ENCODE measurements around the gene RPS6KA2. TPM values are rescaled to one million over a fixed set of nuclear protein-coding genes. Genes with fewer than 3 reads are reported as not detected.
"Not testable (repeated sequence)": the region's sequence is repeated elsewhere in the genome, so short reads cannot be mapped to it uniquely, and the experiment has no call there.

Gene RPS6KA2
- total RNA-seq, 1 donor from 2014 or later, result 37.5 TPM

GRCh38 chr6:166369782-166370181, 257.3 kb downstream of the RPS6KA2 start:
- no peak for TF ChIP-seq CTCF (IDR thresholded peaks at IDR 0.05; ENCODE audit: unreplicated experiment)
- no peak for DNase-seq (ENCODE audit: low spot score, unreplicated experiment)
- Mint-ChIP-seq H3K27me3 (no peaks in the 10 kb centered on the region), H3K27ac (no peak overlapping the region), H3K36me3 (ENCODE audit: insufficient read depth) (peaks cover 2% of the 10 kb centered on the region), H3K4me1 (ENCODE audit: low read depth) (no peaks in the 10 kb centered on the region), H3K4me3 (ENCODE audit: low read depth) (no peak overlapping the region), H3K9me3 (ENCODE audit: low read depth) (no peaks in the 10 kb centered on the region)

GRCh38 chr6:166366921-166367320, 260.1 kb downstream of the RPS6KA2 start:
- TF ChIP-seq CTCF (IDR thresholded peaks at IDR 0.05; ENCODE audit: unreplicated experiment), result no peak
- Mint-ChIP-seq H3K4me3 (ENCODE audit: low read depth) (no peak overlapping the region), H3K36me3 (ENCODE audit: insufficient read depth) (peaks cover 5% of the 10 kb centered on the region), H3K9me3 (ENCODE audit: low read depth) (no peaks in the 10 kb centered on the region), H3K27ac (no peak overlapping the region), H3K27me3 (no peaks in the 10 kb centered on the region), H3K4me1 (ENCODE audit: low read depth) (no peaks in the 10 kb centered on the region)
- DNase-seq (ENCODE audit: low spot score, unreplicated experiment), result no peak

- DNase-seq (ENCODE audit: low spot score, unreplicated experiment), result no peak
- Mint-ChIP-seq H3K27ac (no peak overlapping the region), H3K36me3 (ENCODE audit: insufficient read depth) (peaks cover 5% of the 10 kb centered on the region), H3K27me3 (no peaks in the 10 kb centered on the region), H3K4me3 (ENCODE audit: low read depth) (no peak overlapping the region), H3K9me3 (ENCODE audit: low read depth) (no peaks in the 10 kb centered on the region), H3K4me1 (ENCODE audit: low read depth) (no peaks in the 10 kb centered on the region)
- no peak for TF ChIP-seq CTCF (IDR thresholded peaks at IDR 0.05; ENCODE audit: unreplicated experiment)
These were observed 261.2 kb downstream of the RPS6KA2 start for GRCh38 chr6:166365806-166366205.

- H3K4me1 Mint-ChIP-seq (ENCODE audit: low read depth), result no peaks in the 10 kb centered on the region
- H3K27ac Mint-ChIP-seq, result no peak overlapping the region
- H3K4me3 Mint-ChIP-seq (ENCODE audit: low read depth), result no peak overlapping the region
- TF ChIP-seq CTCF (IDR thresholded peaks at IDR 0.05; ENCODE audit: unreplicated experiment), result no peak
- no peaks in the 10 kb centered on the region for H3K9me3 Mint-ChIP-seq (ENCODE audit: low read depth)
- peaks cover 5% of the 10 kb centered on the region for H3K36me3 Mint-ChIP-seq (ENCODE audit: insufficient read depth)
- DNase-seq (ENCODE audit: low spot score, unreplicated experiment), result no peak
- H3K27me3 Mint-ChIP-seq, result no peaks in the 10 kb centered on the region
These were observed 261.8 kb downstream of the RPS6KA2 start for GRCh38 chr6:166365221-166365620.

GRCh38 chr6:166364456-166364855, 262.6 kb downstream of the RPS6KA2 start:
- Mint-ChIP-seq H3K27ac (no peak overlapping the region), H3K36me3 (ENCODE audit: insufficient read depth) (peaks cover 5% of the 10 kb centered on the region), H3K4me1 (ENCODE audit: low read depth) (no peaks in the 10 kb centered on the region), H3K4me3 (ENCODE audit: low read depth) (no peak overlapping the region), H3K9me3 (ENCODE audit: low read depth) (no peaks in the 10 kb centered on the region), H3K27me3 (peaks cover 4% of the 10 kb centered on the region)
- no peak for DNase-seq (ENCODE audit: low spot score, unreplicated experiment)
- no peak for TF ChIP-seq CTCF (IDR thresholded peaks at IDR 0.05; ENCODE audit: unreplicated experiment)

- not testable (repeated sequence) for H3K4me3 Mint-ChIP-seq (ENCODE audit: low read depth); H3K27ac Mint-ChIP-seq; H3K9me3 Mint-ChIP-seq (ENCODE audit: low read depth); H3K36me3 Mint-ChIP-seq (ENCODE audit: insufficient read depth); H3K27me3 Mint-ChIP-seq; H3K4me1 Mint-ChIP-seq (ENCODE audit: low read depth); DNase-seq (ENCODE audit: low spot score, unreplicated experiment)
These were observed 264.6 kb downstream of the RPS6KA2 start for GRCh38 chr6:166362427-166362826.
